Heart left ventricle (tissue), 16 donors: ENCODE measurements around the gene TPD52L2. TPM values are rescaled to one million over a fixed set of nuclear protein-coding genes. Genes with fewer than 3 reads are reported as not detected.

Source experiments
- ATAC-seq, 4 donors: fragments of 200-7000 bp; cut with Tn5 transposase; one replicate each; pipeline ENCODE4 v1.9.1; 2020 to 2022; ENCODE audit warnings: moderate library complexity in 4 of 4, mild to moderate bottlenecking in 3 of 4, moderate number of reproducible peaks in 1 of 4
- DNase-seq, 5 donors: peaks; one replicate each; pipeline ENCODE4 v3.0.0-alpha.2; 2020
- H3K27ac ChIP-seq, 12 donors: fragments of 200-600 bp; sonication (generic) in 4 of 12; one replicate each; pipeline versions ENCODE4 v1.5.0 to v1.8.0; 2016 to 2022; ENCODE audit warnings: mild to moderate bottlenecking in 2 of 12
- H3K27me3 ChIP-seq, 9 donors: fragments of 200-600 bp; sonication (generic) in 2 of 9; one replicate each; pipeline versions ENCODE4 v1.5.1 to v1.8.0; 2016 to 2022; ENCODE audit warnings: mild to moderate bottlenecking in 3 of 9
- H3K36me3 ChIP-seq, 9 donors: fragments of 200-600 bp; sonication (generic) in 2 of 9; one replicate each; pipeline versions ENCODE4 v1.5.0 to v1.8.0; 2018 to 2022; ENCODE audit warnings: mild to moderate bottlenecking in 2 of 9
- H3K4me1 ChIP-seq, 12 donors: fragments of 200-600 bp; sonication (generic) in 4 of 12; one replicate each; pipeline versions ENCODE4 v1.5.0 to v1.8.0; 2016 to 2022; ENCODE audit warnings: mild to moderate bottlenecking in 3 of 12
- H3K4me3 ChIP-seq, 12 donors: fragments of 200-600 bp; sonication (generic) in 4 of 12; one replicate each; pipeline versions ENCODE4 v1.5.0 to v1.8.0; 2017 to 2022; ENCODE audit warnings: mild to moderate bottlenecking in 9 of 12, moderate library complexity in 4 of 12
- H3K9me3 ChIP-seq, 12 donors: fragments of 200-600 bp; sonication (generic) in 4 of 12; one replicate each; pipeline versions ENCODE4 v1.5.0 to v1.8.0; 2016 to 2022; ENCODE audit warnings: mild to moderate bottlenecking in 1 of 12
- POLR2A ChIP-seq, 2 donors: fragments of 450-650 bp; IDR thresholded peaks; one replicate each; pipeline ENCODE4 v1.6.1; 2017; ENCODE audit warnings: antibody characterized with exemption in 2 of 2, mild to moderate bottlenecking in 2 of 2, moderate library complexity in 2 of 2
- WGBS, 4 donors: extraction: QIAGEN DNeasy Blood & Tissue Kit in 2 of 4; methylation state at CpG; one replicate each; pipeline versions ENCODE4 v1.1.5 to v1.1.7; 2013 to 2018; 5-methylcytosine and 5-hydroxymethylcytosine counted together
- intact Hi-C, 10 donors: fragments of 100-400 bp; cut with DNase I; formaldehyde crosslinking; loops; one replicate each; pipeline versions ENCODE4 v1.11.1 to v1.14.2; 2022
- polyA plus RNA-seq, 2 donors: library from polyadenylated mRNA; stranded (reverse); fragments of 200-250 nt; gene quantifications; one replicate each; pipeline ENCODE4 v1.2.3, GENCODE V29; 2013
- total RNA-seq, 9 donors: library from RNA; depleted of rRNA in 2 of 9; stranded (reverse); fragments of >200 nt in 2 of 9; fragmentation: NEBNext Ultra II Directional in 3 of 9; extraction: Animal tissue kit (Norgen Biotek cat#: 25700) in 3 of 9; gene quantifications; one replicate each; pipeline versions ENCODE4 v1.1.0 to v1.2.4, GENCODE V29; 2016 to 2023
- TF ChIP-seq, protein P1 (sequence below), 12 donors: fragments of 200-600 bp; sonication (generic) in 4 of 12; IDR thresholded peaks; one replicate each; pipeline versions ENCODE4 v1.5.0 to v1.8.0; 2018 to 2022; ENCODE audit warnings: antibody characterized with exemption in 12 of 12, mild to moderate bottlenecking in 5 of 12
- donor health status: ischemic (EF 13 %, LVEDD 7.1; RV severe dilation, severe dysfunction).
- donor health status: healthy with polysubstance abuse.
- donor health status: DM: no; HTN: yes; CAD: no.
- donor health status: DM: no; HTN: no; CAD: no.
- donor health status: ischemic (EF 25% LVEDD 6.9; RV normal size, moderate dysfunction).
- donor health status: ischemic (EF 25% LVEDD 5.7; RV mildly dilated, moderate dysfunction).
- donor health status: healthy.
- donor health status: DM: yes; HTN: yes; CAD: no.
- donor health status: ischemic (EF 35%, LVEDD 5.7; RV mildly dilated, moderate dysfunction).
- donor health status: nonischemic (EF 11% LVEDD 7.7; RV severe dilation, severe dysfunction).
- donor health status: DM: yes; HTN: yes; CAD: no.
- donor health status: PGD.
- donor health status: ischemic (EF 29% LVEDD 5.4; RV normal size, mild dysfunction).
- donor health status: nonischemic (EF 23%, LVEDD 6.1; RV moderate dilation, normal function).

TPD52L2 gene
- total and polyA plus RNA-seq, 11 donors: 44.4 to 179 (median 72.2) TPM

DNA sequence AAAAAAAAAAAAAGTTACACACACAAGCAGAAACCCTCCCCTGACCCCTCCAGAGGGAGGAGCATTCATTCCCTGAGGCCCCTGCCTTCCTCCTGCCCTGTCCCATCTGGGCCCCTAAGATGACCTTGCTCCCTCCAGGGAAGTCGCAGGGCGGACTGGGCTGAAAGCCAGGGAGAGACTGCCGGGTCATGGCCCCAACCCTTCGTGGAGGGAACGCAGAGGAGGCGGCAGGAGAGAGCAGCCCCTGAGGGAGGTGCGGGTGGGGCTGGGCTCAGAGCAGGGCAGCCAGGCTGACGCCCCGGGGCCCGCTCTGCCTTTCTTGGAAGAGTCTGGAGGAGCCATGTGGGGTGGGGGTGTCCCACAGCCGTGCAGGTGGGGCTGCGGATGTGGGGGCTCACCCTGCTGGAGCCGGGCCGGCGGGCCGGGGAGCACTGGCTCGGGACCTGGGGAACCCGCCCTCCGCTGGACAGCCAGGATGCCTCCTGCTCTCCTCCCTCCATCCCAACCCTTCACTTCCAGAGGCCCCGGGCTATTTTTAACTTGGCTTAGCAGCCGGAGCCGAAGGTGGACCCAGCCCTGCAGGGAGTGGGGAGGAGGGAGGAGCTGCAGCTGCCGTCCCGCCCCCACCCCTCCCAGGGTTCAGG, 18.8 kb upstream of the TPD52L2 start:
- Histone ChIP-seq H3K9me3 (no peaks in the 10 kb centered on the region), H3K36me3 (no peaks in the 10 kb centered on the region), H3K27ac (peak overlapping the region; percentile 71 to 96 (median 84)), H3K4me1 (peaks cover 0 to 53% (median 44%) of the 10 kb centered on the region in 12 donors), H3K4me3 (peak overlapping the region in 11 of 12 donors; percentile 3 to 50 (median 43)), H3K27me3 (peaks cover 0 to 33% (median 0%) of the 10 kb centered on the region in 9 donors)
- ATAC-seq (peak; percentile 79 to 87 (median 84)), DNase-seq (peak; percentile 85 to 91 (median 90))
- intact Hi-C loops: loop anchor here in 2 of 10 donors (1.0 to 2.0 kb wide), 2 partner anchors 12 to 13 kb away; no protein-coding TSS in a partner anchor
- 0 to 1% (median 0%) methylated on average over 3 to 24 of the region's 24 CpGs for WGBS, 4 donors
- no peak for TF ChIP-seq POLR2A (IDR thresholded peaks at IDR 0.05)
- TF ChIP-seq, protein P1, sequence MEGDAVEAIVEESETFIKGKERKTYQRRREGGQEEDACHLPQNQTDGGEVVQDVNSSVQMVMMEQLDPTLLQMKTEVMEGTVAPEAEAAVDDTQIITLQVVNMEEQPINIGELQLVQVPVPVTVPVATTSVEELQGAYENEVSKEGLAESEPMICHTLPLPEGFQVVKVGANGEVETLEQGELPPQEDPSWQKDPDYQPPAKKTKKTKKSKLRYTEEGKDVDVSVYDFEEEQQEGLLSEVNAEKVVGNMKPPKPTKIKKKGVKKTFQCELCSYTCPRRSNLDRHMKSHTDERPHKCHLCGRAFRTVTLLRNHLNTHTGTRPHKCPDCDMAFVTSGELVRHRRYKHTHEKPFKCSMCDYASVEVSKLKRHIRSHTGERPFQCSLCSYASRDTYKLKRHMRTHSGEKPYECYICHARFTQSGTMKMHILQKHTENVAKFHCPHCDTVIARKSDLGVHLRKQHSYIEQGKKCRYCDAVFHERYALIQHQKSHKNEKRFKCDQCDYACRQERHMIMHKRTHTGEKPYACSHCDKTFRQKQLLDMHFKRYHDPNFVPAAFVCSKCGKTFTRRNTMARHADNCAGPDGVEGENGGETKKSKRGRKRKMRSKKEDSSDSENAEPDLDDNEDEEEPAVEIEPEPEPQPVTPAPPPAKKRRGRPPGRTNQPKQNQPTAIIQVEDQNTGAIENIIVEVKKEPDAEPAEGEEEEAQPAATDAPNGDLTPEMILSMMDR (IDR thresholded peaks at IDR 0.05): peak in 3 of 12 donors; percentile 7 to 37 (median 20)

DNA sequence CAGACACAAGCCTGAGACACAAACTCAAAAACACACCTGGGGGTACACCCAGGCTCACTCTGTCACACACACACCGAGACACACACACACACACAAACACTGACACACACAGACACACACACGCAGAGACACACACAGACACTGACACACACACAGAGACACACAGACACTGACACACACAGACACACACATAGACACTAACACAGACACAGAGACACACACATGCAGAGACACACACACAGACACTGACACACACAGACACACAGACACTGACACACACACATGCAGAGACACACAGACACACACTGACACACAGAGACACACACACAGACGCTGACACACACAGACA, 18.2 kb upstream of the TPD52L2 start:
- Histone ChIP-seq H3K9me3 (no peaks in the 10 kb centered on the region), H3K36me3 (no peaks in the 10 kb centered on the region), H3K4me3 (peak overlapping the region in 1 of 12 donors; percentile 50), H3K27me3 (peaks cover 0 to 33% (median 0%) of the 10 kb centered on the region in 9 donors), H3K27ac (peak overlapping the region; percentile 71 to 96 (median 84)), H3K4me1 (peaks cover 0 to 53% (median 44%) of the 10 kb centered on the region in 12 donors)
- DNase-seq (no peak), ATAC-seq (no peak)
- 29 to 44% (median 33%) methylated on average over 2 to 3 of the region's 3 CpGs for WGBS, 4 donors
- intact Hi-C loops: loop anchor here in 2 of 10 donors (1.0 to 2.0 kb wide), 2 partner anchors 11 to 14 kb away; no protein-coding TSS in a partner anchor
- TF ChIP-seq, protein P1 (IDR thresholded peaks at IDR 0.05): no peak
- TF ChIP-seq POLR2A (IDR thresholded peaks at IDR 0.05): no peak

DNA sequence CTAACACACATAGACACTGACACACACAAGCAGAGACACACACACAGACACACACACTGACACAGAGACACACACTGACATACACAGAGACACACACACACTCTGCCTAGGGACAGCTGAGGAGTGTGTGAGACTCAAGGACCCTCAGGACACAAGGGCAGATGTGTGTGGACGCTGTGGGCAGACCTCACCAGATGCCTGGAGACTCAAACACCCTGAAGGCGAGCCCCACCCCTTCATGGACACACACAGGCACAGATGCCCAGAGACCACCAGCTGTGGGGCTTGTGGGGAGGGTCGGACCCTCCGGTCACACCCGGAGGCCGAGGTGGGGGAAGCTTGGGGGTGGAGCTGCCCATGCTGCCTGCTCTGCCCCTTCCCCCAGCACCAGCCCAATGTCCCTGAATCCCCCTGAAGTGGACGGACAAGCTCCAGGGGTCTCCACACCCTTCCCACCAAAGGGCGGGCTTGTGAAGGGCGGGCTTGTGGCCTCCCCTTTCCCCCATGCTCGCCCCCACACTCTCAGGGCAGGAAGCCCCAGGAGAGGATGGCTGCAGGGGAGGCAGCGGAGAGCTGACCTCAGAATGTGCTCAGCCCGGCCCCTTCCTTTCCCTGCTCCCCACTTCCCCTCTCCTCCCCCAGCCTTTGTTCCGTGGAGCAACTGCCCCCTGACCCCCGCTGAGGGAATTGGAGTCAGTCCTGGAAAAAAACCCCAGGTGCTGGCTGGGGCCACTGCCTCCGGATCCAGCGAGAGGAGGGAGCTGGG, 17.6 kb upstream of the TPD52L2 start:
- ATAC-seq (peak; percentile 27 to 66 (median 34)), DNase-seq (peak; percentile 61 to 72 (median 64))
- intact Hi-C loops: loop anchor here in 1 of 10 donors (2.0 kb wide), 1 partner anchor 15 kb away; no protein-coding TSS in a partner anchor
- Histone ChIP-seq H3K9me3 (no peaks in the 10 kb centered on the region), H3K36me3 (no peaks in the 10 kb centered on the region), H3K27me3 (peaks cover 0 to 33% (median 0%) of the 10 kb centered on the region in 9 donors), H3K27ac (peak overlapping the region; percentile 71 to 96 (median 84)), H3K4me3 (peak overlapping the region in 2 of 12 donors; percentile 3 to 12), H3K4me1 (peaks cover 0 to 56% (median 44%) of the 10 kb centered on the region in 12 donors)
- 29 to 55% (median 38%) methylated on average over 8 to 16 of the region's 16 CpGs for WGBS, 4 donors
- TF ChIP-seq POLR2A (IDR thresholded peaks at IDR 0.05): no peak
- TF ChIP-seq, protein P1 (IDR thresholded peaks at IDR 0.05): no peak
